ENCODE measurements around the gene OTUB1. TPM values are rescaled to one million over a fixed set of nuclear protein-coding genes. Genes with fewer than 3 reads are reported as not detected.
"Not testable (repeated sequence)": the region's sequence is repeated elsewhere in the genome, so short reads cannot be mapped to it uniquely, and the experiment has no call there.

The OTUB1 gene
- total RNA-seq, 1 donor = 38.0 TPM

GRCh38 chr11:64042301-64042700 is 56.1 kb downstream of the OTUB1 start:
- no peak for DNase-seq (ENCODE audit: low read depth)
- TF ChIP-seq, protein P1, sequence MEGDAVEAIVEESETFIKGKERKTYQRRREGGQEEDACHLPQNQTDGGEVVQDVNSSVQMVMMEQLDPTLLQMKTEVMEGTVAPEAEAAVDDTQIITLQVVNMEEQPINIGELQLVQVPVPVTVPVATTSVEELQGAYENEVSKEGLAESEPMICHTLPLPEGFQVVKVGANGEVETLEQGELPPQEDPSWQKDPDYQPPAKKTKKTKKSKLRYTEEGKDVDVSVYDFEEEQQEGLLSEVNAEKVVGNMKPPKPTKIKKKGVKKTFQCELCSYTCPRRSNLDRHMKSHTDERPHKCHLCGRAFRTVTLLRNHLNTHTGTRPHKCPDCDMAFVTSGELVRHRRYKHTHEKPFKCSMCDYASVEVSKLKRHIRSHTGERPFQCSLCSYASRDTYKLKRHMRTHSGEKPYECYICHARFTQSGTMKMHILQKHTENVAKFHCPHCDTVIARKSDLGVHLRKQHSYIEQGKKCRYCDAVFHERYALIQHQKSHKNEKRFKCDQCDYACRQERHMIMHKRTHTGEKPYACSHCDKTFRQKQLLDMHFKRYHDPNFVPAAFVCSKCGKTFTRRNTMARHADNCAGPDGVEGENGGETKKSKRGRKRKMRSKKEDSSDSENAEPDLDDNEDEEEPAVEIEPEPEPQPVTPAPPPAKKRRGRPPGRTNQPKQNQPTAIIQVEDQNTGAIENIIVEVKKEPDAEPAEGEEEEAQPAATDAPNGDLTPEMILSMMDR (IDR thresholded peaks at IDR 0.05; ENCODE audit: insufficient read depth, low read depth, low read length) = no peak
- H3K4me3 ChIP-seq (ENCODE audit: low read depth, low read length) = no peak overlapping the region

GRCh38 chr11:64043545-64043944 is 57.3 kb downstream of the OTUB1 start:
- no peak for DNase-seq (ENCODE audit: low read depth)
- H3K4me3 ChIP-seq (ENCODE audit: low read depth, low read length) = no peak overlapping the region
- TF ChIP-seq, protein P1 (IDR thresholded peaks at IDR 0.05; ENCODE audit: insufficient read depth, low read depth, low read length) = no peak

GRCh38 chr11:64044730-64045393 is 58.6 kb downstream of the OTUB1 start:
- DNase-seq (ENCODE audit: low read depth) = no peak
- TF ChIP-seq, protein P1 (IDR thresholded peaks at IDR 0.05; ENCODE audit: insufficient read depth, low read depth, low read length) = no peak
- H3K4me3 ChIP-seq (ENCODE audit: low read depth, low read length) = no peak overlapping the region

- no peak overlapping the region for H3K4me3 ChIP-seq (ENCODE audit: low read depth, low read length)
- TF ChIP-seq, protein P1 (IDR thresholded peaks at IDR 0.05; ENCODE audit: insufficient read depth, low read depth, low read length) = no peak
- DNase-seq (ENCODE audit: low read depth) = no peak
These were observed 59.5 kb downstream of the OTUB1 start for GRCh38 chr11:64045700-64046099.

DNA sequence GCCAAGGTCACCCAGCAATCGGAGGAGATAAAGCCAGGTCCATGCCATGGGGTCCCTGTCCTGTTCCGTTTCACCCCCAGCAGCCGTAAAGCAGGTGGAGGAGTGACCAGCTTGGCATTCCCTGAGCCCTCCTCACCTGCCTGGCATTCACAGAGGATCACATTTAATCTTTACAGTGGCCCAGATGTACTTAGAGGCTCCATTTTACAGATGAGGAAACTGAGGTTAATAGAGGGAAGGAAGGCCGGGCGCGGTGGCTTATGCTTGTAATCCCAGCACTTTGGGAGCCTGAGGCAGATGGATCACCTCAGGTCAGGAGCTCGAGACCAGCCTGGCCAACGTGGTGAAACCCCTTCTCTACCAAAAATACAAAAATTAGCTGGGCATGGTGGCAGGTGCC is 61.1 kb downstream of the OTUB1 start:
- DNase-seq (ENCODE audit: low read depth); H3K4me3 ChIP-seq (ENCODE audit: low read depth, low read length): not testable (repeated sequence)

Small RNA genes within 50 kb of the gene (small RNA-seq; reads per million reads assigned to genes)
- gene RNU6-45P = 0.28 reads per million

Other genes starting within 250 kb of the OTUB1 start
- 12.2 and 16.0 TPM in 2 replicates for gene ZFTA, start 217.7 kb upstream of the OTUB1 start, total RNA-seq
- 24.2 and 25.4 TPM in 2 replicates for gene SPINDOC, start 173.0 kb upstream of the OTUB1 start, total RNA-seq
- 14.5 and 16.4 TPM in 2 replicates for gene MARK2, start 147.3 kb upstream of the OTUB1 start, total RNA-seq
- gene RCOR2, start 69.3 kb upstream of the OTUB1 start, total RNA-seq = 1.7 and 3.2 TPM in 2 replicates
- 13.5 and 16.4 TPM in 2 replicates for gene NAA40, start 47.4 kb upstream of the OTUB1 start, total RNA-seq
- 225 and 447 TPM in 2 replicates for gene COX8A, start 11.8 kb upstream of the OTUB1 start, total RNA-seq
- under 0.01 TPM in 2 replicates for gene FLRT1, start 49.5 kb downstream of the OTUB1 start, total RNA-seq
- gene MACROD1, start 179.7 kb downstream of the OTUB1 start, total RNA-seq = 8.6 and 12.9 TPM in 2 replicates
- 149 and 206 TPM in 2 replicates for gene STIP1, start 199.7 kb downstream of the OTUB1 start, total RNA-seq
- gene FERMT3, start 220.3 kb downstream of the OTUB1 start, total RNA-seq = 4.3 and 7.4 TPM in 2 replicates
- gene TRPT1, start 239.7 kb downstream of the OTUB1 start, total RNA-seq = 32.4 and 33.2 TPM in 2 replicates
- 43.6 and 80.5 TPM in 2 replicates for gene NUDT22, start 239.8 kb downstream of the OTUB1 start, total RNA-seq
- gene DNAJC4, start 244.1 kb downstream of the OTUB1 start, total RNA-seq = 6.5 and 9.3 TPM in 2 replicates
- gene VEGFB, start 248.1 kb downstream of the OTUB1 start, total RNA-seq = 17.7 and 21.9 TPM in 2 replicates